Measurements from ENCODE around the gene ASS1. TPM values are rescaled to one million over a fixed set of nuclear protein-coding genes. Genes with fewer than 3 reads are reported as not detected.

The ASS1 gene
- total RNA-seq, 4 donors from 2014 or later, result 57.9 to 345 (median 266) TPM

DNA sequence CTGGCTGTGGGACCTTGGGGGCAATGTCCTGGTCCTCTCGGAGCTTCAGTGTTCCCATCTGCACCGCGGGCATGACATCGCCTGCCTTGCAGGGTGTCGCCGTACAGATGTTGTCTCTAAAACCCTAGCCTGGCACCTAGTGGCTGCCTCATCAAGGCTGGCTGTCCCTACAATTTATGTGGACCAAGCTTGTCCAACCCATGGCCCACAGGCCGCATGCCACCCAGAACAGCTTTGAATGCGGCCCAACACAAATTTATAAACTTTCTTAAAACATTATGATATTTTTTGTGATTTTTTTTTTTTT, 18.3 kb upstream of the ASS1 start:
- no peak overlapping the region for H3K4me3 ChIP-seq
- no peaks in the 10 kb centered on the region for H3K9me3 ChIP-seq
- 68 to 90% methylated on average over 2 to 8 of the region's 8 CpGs for WGBS, 2 donors (ENCODE audit: low coverage in 1 of 2)
- intact Hi-C loops (cut with DNase I; ENCODE audit: low total_unique reads), result no loop called here
- no peak for DNase-seq
- no peak overlapping the region for H3K27ac ChIP-seq
- no peaks in the 10 kb centered on the region for H3K27me3 ChIP-seq
- in situ Hi-C loops (cut with MboI; ENCODE audit: low pct_ligation_motif_present in 1 of 4, low pct_unique_long_range_greater_than_20kb in 1 of 4, low sequenced_read_pairs in 3 of 4), result no loop called here
- peaks cover 0 to 19% (median 7%) of the 10 kb centered on the region in 4 donors for H3K4me1 ChIP-seq
- no peaks in the 10 kb centered on the region for H3K36me3 ChIP-seq
- TF ChIP-seq POLR2A (IDR thresholded peaks at IDR 0.05), result no peak
- no peak for TF ChIP-seq EP300 (IDR thresholded peaks at IDR 0.05; ENCODE audit: low read depth)
- TF ChIP-seq, protein P1, sequence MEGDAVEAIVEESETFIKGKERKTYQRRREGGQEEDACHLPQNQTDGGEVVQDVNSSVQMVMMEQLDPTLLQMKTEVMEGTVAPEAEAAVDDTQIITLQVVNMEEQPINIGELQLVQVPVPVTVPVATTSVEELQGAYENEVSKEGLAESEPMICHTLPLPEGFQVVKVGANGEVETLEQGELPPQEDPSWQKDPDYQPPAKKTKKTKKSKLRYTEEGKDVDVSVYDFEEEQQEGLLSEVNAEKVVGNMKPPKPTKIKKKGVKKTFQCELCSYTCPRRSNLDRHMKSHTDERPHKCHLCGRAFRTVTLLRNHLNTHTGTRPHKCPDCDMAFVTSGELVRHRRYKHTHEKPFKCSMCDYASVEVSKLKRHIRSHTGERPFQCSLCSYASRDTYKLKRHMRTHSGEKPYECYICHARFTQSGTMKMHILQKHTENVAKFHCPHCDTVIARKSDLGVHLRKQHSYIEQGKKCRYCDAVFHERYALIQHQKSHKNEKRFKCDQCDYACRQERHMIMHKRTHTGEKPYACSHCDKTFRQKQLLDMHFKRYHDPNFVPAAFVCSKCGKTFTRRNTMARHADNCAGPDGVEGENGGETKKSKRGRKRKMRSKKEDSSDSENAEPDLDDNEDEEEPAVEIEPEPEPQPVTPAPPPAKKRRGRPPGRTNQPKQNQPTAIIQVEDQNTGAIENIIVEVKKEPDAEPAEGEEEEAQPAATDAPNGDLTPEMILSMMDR (IDR thresholded peaks at IDR 0.05), result no peak
- no peak for TF ChIP-seq POLR2AphosphoS5 (IDR thresholded peaks at IDR 0.05)

GRCh38 chr9:130426883-130427282, 17.9 kb upstream of the ASS1 start:
- intact Hi-C loops (cut with DNase I; ENCODE audit: low total_unique reads) (no loop called here), in situ Hi-C loops (cut with MboI; ENCODE audit: low pct_ligation_motif_present in 1 of 4, low pct_unique_long_range_greater_than_20kb in 1 of 4, low sequenced_read_pairs in 3 of 4) (no loop called here)
- WGBS, 2 donors (ENCODE audit: low coverage in 1 of 2), result 64 to 67% methylated on average over 5 to 10 of the region's 10 CpGs
- Histone ChIP-seq H3K27ac (peak overlapping the region in 2 of 4 donors; percentile 21 to 37), H3K27me3 (no peaks in the 10 kb centered on the region), H3K9me3 (no peaks in the 10 kb centered on the region), H3K4me3 (no peak overlapping the region), H3K36me3 (no peaks in the 10 kb centered on the region), H3K4me1 (peaks cover 0 to 19% (median 7%) of the 10 kb centered on the region in 4 donors)
- peak; percentile 53 for DNase-seq
- TF ChIP-seq EP300 (IDR thresholded peaks at IDR 0.05; ENCODE audit: low read depth) (no peak), POLR2AphosphoS5 (IDR thresholded peaks at IDR 0.05) (no peak), POLR2A (IDR thresholded peaks at IDR 0.05) (no peak)
- TF ChIP-seq, protein P1 (IDR thresholded peaks at IDR 0.05), result peak in 1 of 5 experiments; percentile 9

DNA sequence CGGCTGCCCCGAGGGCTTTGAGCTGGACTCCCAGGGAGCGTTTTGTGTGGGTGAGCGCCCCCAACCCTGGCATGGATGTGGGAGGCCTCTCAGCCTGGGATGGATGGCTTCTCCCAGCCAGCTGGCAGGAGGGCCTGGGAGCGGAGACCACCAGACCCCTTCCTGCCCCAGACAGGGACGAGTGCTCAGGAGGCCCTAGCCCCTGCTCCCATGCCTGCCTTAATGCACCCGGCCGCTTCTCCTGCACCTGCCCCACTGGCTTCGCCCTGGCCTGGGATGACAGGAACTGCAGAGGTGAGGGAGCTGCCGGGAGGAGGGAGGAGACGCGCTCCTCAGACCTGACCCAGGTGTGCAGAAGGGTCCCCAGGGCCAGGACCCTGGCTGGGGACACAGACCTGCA, 17.4 kb upstream of the ASS1 start:
- no peaks in the 10 kb centered on the region for H3K27me3 ChIP-seq
- H3K36me3 ChIP-seq, result no peaks in the 10 kb centered on the region
- H3K4me1 ChIP-seq, result peaks cover 0 to 19% (median 7%) of the 10 kb centered on the region in 4 donors
- intact Hi-C loops (cut with DNase I; ENCODE audit: low total_unique reads) (no loop called here), in situ Hi-C loops (cut with MboI; ENCODE audit: low pct_ligation_motif_present in 1 of 4, low pct_unique_long_range_greater_than_20kb in 1 of 4, low sequenced_read_pairs in 3 of 4) (no loop called here)
- no peak for DNase-seq
- H3K9me3 ChIP-seq, result no peaks in the 10 kb centered on the region
- peak overlapping the region in 1 of 4 donors; percentile 21 for H3K27ac ChIP-seq
- H3K4me3 ChIP-seq, result no peak overlapping the region
- TF ChIP-seq POLR2AphosphoS5 (IDR thresholded peaks at IDR 0.05) (no peak), EP300 (IDR thresholded peaks at IDR 0.05; ENCODE audit: low read depth) (no peak), POLR2A (IDR thresholded peaks at IDR 0.05) (no peak)
- TF ChIP-seq, protein P1 (IDR thresholded peaks at IDR 0.05), result no peak
- 89% methylated on average over 12 of the region's 12 CpGs; no CpG with 5 or more reads in 1 of the 2 donors for WGBS, 2 donors (ENCODE audit: low coverage in 1 of 2)

DNA sequence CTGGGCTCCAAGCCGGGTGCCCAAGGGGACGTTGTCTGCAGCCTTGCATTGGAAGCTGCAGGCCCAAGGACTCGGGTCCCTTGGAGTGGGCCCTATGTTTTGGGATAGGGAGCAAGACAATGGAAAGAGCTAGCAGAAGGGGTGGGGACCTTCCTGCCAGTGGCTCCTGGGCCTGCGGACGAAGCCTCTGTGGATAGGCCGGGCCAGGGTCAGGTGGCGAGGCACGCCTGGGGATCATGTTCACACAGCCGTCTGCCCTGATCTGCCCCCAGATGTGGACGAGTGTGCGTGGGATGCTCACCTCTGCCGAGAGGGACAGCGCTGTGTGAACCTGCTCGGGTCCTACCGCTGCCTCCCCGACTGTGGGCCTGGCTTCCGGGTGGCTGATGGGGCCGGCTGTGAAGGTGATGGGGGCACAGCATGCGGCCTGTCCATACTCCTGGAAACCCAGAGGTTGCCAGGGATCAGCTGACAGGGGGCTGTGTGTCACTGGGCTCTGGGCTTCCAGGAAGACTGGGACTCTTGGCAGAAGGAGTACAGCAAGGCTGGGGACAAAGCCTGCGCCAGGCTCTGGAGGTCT, 16.6 kb upstream of the ASS1 start:
- intact Hi-C loops (cut with DNase I; ENCODE audit: low total_unique reads) (no loop called here), in situ Hi-C loops (cut with MboI; ENCODE audit: low pct_ligation_motif_present in 1 of 4, low pct_unique_long_range_greater_than_20kb in 1 of 4, low sequenced_read_pairs in 3 of 4) (no loop called here)
- peaks cover 5% of the 10 kb centered on the region for H3K27me3 ChIP-seq
- no peak overlapping the region for H3K27ac ChIP-seq
- TF ChIP-seq POLR2AphosphoS5 (IDR thresholded peaks at IDR 0.05) (no peak), POLR2A (IDR thresholded peaks at IDR 0.05) (no peak), EP300 (IDR thresholded peaks at IDR 0.05; ENCODE audit: low read depth) (no peak)
- TF ChIP-seq, protein P1 (IDR thresholded peaks at IDR 0.05), result no peak
- H3K9me3 ChIP-seq, result no peaks in the 10 kb centered on the region
- DNase-seq, result no peak
- H3K36me3 ChIP-seq, result no peaks in the 10 kb centered on the region
- H3K4me1 ChIP-seq, result peaks cover 0 to 22% (median 12%) of the 10 kb centered on the region in 4 donors
- no peak overlapping the region for H3K4me3 ChIP-seq
- 97% methylated on average over 14 of the region's 20 CpGs; no CpG with 5 or more reads in 1 of the 2 donors for WGBS, 2 donors (ENCODE audit: low coverage in 1 of 2)

All from transverse colon (tissue), 4 donors.